Nephron progenitor cell (in vitro differentiated cells): ENCODE results near the gene TMEM272.

ENCODE experiments used
- DNase-seq: peaks from one replicate; pipeline ENCODE4 v3.0.0; 2021
- H3K27ac Mint-ChIP-seq: 2 replicates; pipeline ENCODE4 v1.8.0; 2021; ENCODE audit warnings: mild to moderate bottlenecking, moderate library complexity, mixed read lengths
- H3K27me3 Mint-ChIP-seq: 2 replicates; pipeline ENCODE4 v1.8.0; 2021; ENCODE audit warnings: mild to moderate bottlenecking, low read depth, mixed read lengths; ENCODE audit not compliant: poor library complexity
- H3K36me3 Mint-ChIP-seq: 2 replicates; pipeline ENCODE4 v1.8.0; 2021; ENCODE audit warnings: low read depth, mixed read lengths
- H3K4me1 Mint-ChIP-seq: 2 replicates; pipeline ENCODE4 v1.8.0; 2021; ENCODE audit warnings: mixed read lengths
- H3K4me3 Mint-ChIP-seq: 2 replicates; pipeline ENCODE4 v1.8.0; 2021; ENCODE audit warnings: mild to moderate bottlenecking, moderate library complexity, mixed read lengths
- H3K9me3 Mint-ChIP-seq: 2 replicates; pipeline ENCODE4 v1.8.0; 2021; ENCODE audit warnings: mild to moderate bottlenecking, moderate library complexity, mixed read lengths
- CTCF ChIP-seq: fragments of 200-600 bp; sonication (generic); IDR thresholded peaks from 2 replicates; pipeline ENCODE4 v1.5.0; 2021; ENCODE audit warnings: antibody characterized with exemption

TMEM272 gene

GRCh38 chr13:51818276-51818675 is 26.7 kb downstream of the TMEM272 start:
- Mint-ChIP-seq H3K36me3 (no peaks in the 10 kb centered on the region), H3K9me3 (no peaks in the 10 kb centered on the region), H3K4me1 (peaks cover 27% of the 10 kb centered on the region), H3K4me3 (no peak overlapping the region), H3K27ac (no peak overlapping the region), H3K27me3 (peaks cover 33% of the 10 kb centered on the region)
- no peak for DNase-seq
- TF ChIP-seq CTCF: no peak

GRCh38 chr13:51817717-51818116 is 27.3 kb downstream of the TMEM272 start:
- DNase-seq: no peak
- no peak for TF ChIP-seq CTCF
- Mint-ChIP-seq H3K4me1 (peaks cover 27% of the 10 kb centered on the region), H3K36me3 (no peaks in the 10 kb centered on the region), H3K27me3 (peaks cover 33% of the 10 kb centered on the region), H3K27ac (no peak overlapping the region), H3K9me3 (no peaks in the 10 kb centered on the region), H3K4me3 (no peak overlapping the region)

DNA sequence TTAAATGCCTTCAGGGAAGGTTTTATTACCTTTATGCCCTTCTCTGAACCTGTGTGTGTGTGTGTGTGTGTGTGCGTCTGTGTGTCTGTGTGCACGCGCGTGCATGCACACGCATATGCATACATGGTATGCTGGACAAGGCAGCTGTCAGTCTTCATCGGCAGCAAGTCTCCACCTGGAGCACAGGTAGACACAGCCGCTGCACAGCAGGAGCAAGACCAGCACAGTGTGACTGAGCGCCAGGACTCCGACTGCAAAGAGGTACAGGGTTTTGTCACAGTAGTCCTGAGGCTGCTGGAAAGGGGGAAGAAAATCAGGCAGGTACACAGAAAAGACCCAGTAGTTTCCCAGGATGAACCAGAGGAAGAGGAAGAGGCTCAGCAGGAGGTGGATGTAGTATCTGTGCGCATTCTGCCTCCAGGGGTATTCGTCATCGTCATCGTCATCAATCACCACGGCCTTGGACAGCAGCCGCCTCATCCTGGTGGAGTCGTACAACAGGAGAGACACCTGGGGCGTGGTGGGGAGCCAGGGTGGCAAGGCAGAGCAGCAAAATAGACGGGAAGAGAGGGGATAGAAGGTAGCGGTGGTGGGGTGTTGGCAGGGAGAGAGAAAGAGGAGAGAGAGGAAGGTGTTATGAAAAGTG is 28.2 kb downstream of the TMEM272 start:
- Mint-ChIP-seq H3K27me3 (peaks cover 26% of the 10 kb centered on the region), H3K9me3 (no peaks in the 10 kb centered on the region), H3K27ac (no peak overlapping the region), H3K36me3 (no peaks in the 10 kb centered on the region), H3K4me3 (no peak overlapping the region), H3K4me1 (peaks cover 33% of the 10 kb centered on the region)
- no peak for TF ChIP-seq CTCF
- no peak for DNase-seq

GRCh38 chr13:51815848-51816247 is 29.1 kb downstream of the TMEM272 start:
- Mint-ChIP-seq H3K4me1 (peaks cover 38% of the 10 kb centered on the region), H3K27me3 (peaks cover 23% of the 10 kb centered on the region), H3K36me3 (no peaks in the 10 kb centered on the region), H3K9me3 (no peaks in the 10 kb centered on the region), H3K4me3 (no peak overlapping the region), H3K27ac (no peak overlapping the region)
- TF ChIP-seq CTCF: no peak
- no peak for DNase-seq

- Mint-ChIP-seq H3K9me3 (no peaks in the 10 kb centered on the region), H3K27ac (no peak overlapping the region), H3K36me3 (no peaks in the 10 kb centered on the region), H3K27me3 (peaks cover 22% of the 10 kb centered on the region), H3K4me1 (peaks cover 38% of the 10 kb centered on the region), H3K4me3 (no peak overlapping the region)
- peak; percentile 71 for DNase-seq
- TF ChIP-seq CTCF: peak; percentile 71
These were observed 29.9 kb downstream of the TMEM272 start for GRCh38 chr13:51814825-51815650.
